Measurements from ENCODE around the gene MILR1. TPM values are rescaled to one million over a fixed set of nuclear protein-coding genes. Genes with fewer than 3 reads are reported as not detected.

The MILR1 gene
- total RNA-seq, 1 experiment from 2014 or later = 3.8 TPM

- peaks cover 35% of the 10 kb centered on the region; the same call in 1 of the 2 replicates for H4K20me1 ChIP-seq (ENCODE audit: insufficient read depth)
- H2AFZ ChIP-seq (ENCODE audit: low read depth, low read length, poor library complexity, severe bottlenecking) = no peak within 1 kb of the TSS
- ATAC-seq = peak; percentile 88
- no peaks in the 10 kb centered on the region for H3K9me2 ChIP-seq (ENCODE audit: insufficient read depth)
- peaks cover 10 to 52% of the 10 kb centered on the region in 2 experiments; a peak in 3 of 4 replicates for H3K4me1 ChIP-seq (ENCODE audit: control insufficient read depth in 1 of 2, insufficient read depth in 2 of 2, low read length in 2 of 2)
- peaks cover 32 to 36% of the 10 kb centered on the region in 2 experiments for H3K36me3 ChIP-seq (ENCODE audit: control insufficient read depth in 1 of 2, insufficient read depth in 2 of 2, low read length in 2 of 2)
- POLR2A ChIA-PET = interaction anchor here (0.7 to 8.5 kb wide), 8 partner anchors 9 to 152 kb away, joined by 3 to 119 read pairs (median 4); partner anchors contain the start of genes CEP95 and DDX5
- CTCF ChIA-PET = interaction anchor here (1.3 to 4.5 kb wide), 3 partner anchors 9 to 76 kb away, joined by 3 to 68 read pairs (median 14); partner anchors contain the start of genes CEP95 and DDX5
- intact Hi-C loops (cut with micrococcal nuclease) = loop anchor here (1.0 to 10.0 kb wide), 3 partner anchors 9 to 352 kb away; partner anchors contain the start of genes CEP95, DDX5 and SMURF2
- BruUV-seq (replicated peaks) = TSS peak; percentile 99
- RAD21 ChIA-PET (ENCODE audit: low non-redundant PET in 1 of 2, low total read pairs in 2 of 2, uncharacterized antibody in 2 of 2, unreplicated experiment in 2 of 2) = interaction anchor here in 1 of 2 experiments (0.7 to 1.7 kb wide), 3 partner anchors 10 to 77 kb away, joined by 3 to 5 read pairs (median 5); partner anchors contain the start of genes CEP95 and DDX5
- H3K9ac ChIP-seq (ENCODE audit: low read length) = peak within 1 kb of the TSS; percentile 77
- DNase-seq (ENCODE audit: low read depth, low spot score) = peak; percentile 87
- H3K27me3 ChIP-seq (ENCODE audit: insufficient read depth, low read length) = no peaks in the 10 kb centered on the region
- H3K9me3 ChIP-seq (ENCODE audit: control insufficient read depth in 1 of 2, insufficient read depth in 1 of 2, low read depth in 1 of 2, low read length in 2 of 2) = no peaks in the 10 kb centered on the region
- H3K4me3 ChIP-seq (replicated peaks in 1 of 2; ENCODE audit: low read depth in 1 of 2, low read length in 2 of 2) = peak within 1 kb of the TSS; percentile 73 to 78
- peak within 1 kb of the TSS; percentile 79 for H3K27ac ChIP-seq (ENCODE audit: low read depth, low read length)
- H3K79me2 ChIP-seq (ENCODE audit: insufficient read depth, low read length) = peaks cover 74% of the 10 kb centered on the region
- TF ChIP-seq ZNF274 (IDR thresholded peaks at IDR 0.05; ENCODE audit: low read depth, low read length) (no peak), ELF1 (IDR thresholded peaks at IDR 0.05; ENCODE audit: borderline replicate concordance, low read depth) (peak; percentile 78), EZH2phosphoT487 (IDR thresholded peaks at IDR 0.05; ENCODE audit: borderline replicate concordance) (no peak), ZBTB33 (IDR thresholded peaks at IDR 0.05; ENCODE audit: extremely low read depth, insufficient replicate concordance, low read length) (no peak), SIN3A (IDR thresholded peaks at IDR 0.05; ENCODE audit: low read depth) (peak; percentile 70), JUND (IDR thresholded peaks at IDR 0.05) (peak; percentile 32; the same call in 1 of the 2 replicates), POLR2AphosphoS5 (IDR thresholded peaks at IDR 0.05; ENCODE audit: low read depth, low read length) (peak; percentile 97), CTCF (IDR thresholded peaks at IDR 0.05 in 2 of 3, conservative IDR thresholded peaks at IDR 0.05 in 1 of 3; ENCODE audit: borderline replicate concordance in 1 of 3, insufficient read depth in 1 of 3, low read depth in 2 of 3, low read length in 2 of 3) (peak; percentile 69 to 81 (median 72); a peak in 5 of 6 replicates), TCF7L2 (IDR thresholded peaks at IDR 0.05; ENCODE audit: borderline replicate concordance, extremely low read depth, insufficient read depth, insufficient read length) (peak; percentile 13), RAD21 (IDR thresholded peaks at IDR 0.05; ENCODE audit: low read depth) (peak; percentile 75), MAX (IDR thresholded peaks at IDR 0.05) (peak; percentile 87), SP1 (IDR thresholded peaks at IDR 0.05; ENCODE audit: low read depth) (peak; percentile 58), EGR1 (IDR thresholded peaks at IDR 0.05; ENCODE audit: low read depth) (peak; percentile 68), POLR2A (IDR thresholded peaks at IDR 0.05; ENCODE audit: borderline replicate concordance, extremely low read depth, insufficient read depth, insufficient read length) (peak; percentile 96), YY1 (IDR thresholded peaks at IDR 0.05; ENCODE audit: extremely low read depth, insufficient replicate concordance, low read depth, low read length) (peak; percentile 91), CBX3 (IDR thresholded peaks at IDR 0.05; ENCODE audit: low read depth) (peak; percentile 38; the same call in 1 of the 2 replicates), SRF (IDR thresholded peaks at IDR 0.05; ENCODE audit: low read depth) (no peak), ZFX (IDR thresholded peaks at IDR 0.05) (peak; percentile 68)
- H3K4me2 ChIP-seq (ENCODE audit: low read length) = peak within 1 kb of the TSS; percentile 80
Observed at GRCh38 chr17:64496786-64497564, 48.1 kb downstream of the MILR1 start, which contains the start of gene POLG2. Gene POLG2 (minus strand): TSS chr17:64497054. CDS start chr17:64496968, 86 bp downstream.

Data from HCT116 (cell line).